ENCODE results near the gene WBP1L.

WBP1L gene

DNA sequence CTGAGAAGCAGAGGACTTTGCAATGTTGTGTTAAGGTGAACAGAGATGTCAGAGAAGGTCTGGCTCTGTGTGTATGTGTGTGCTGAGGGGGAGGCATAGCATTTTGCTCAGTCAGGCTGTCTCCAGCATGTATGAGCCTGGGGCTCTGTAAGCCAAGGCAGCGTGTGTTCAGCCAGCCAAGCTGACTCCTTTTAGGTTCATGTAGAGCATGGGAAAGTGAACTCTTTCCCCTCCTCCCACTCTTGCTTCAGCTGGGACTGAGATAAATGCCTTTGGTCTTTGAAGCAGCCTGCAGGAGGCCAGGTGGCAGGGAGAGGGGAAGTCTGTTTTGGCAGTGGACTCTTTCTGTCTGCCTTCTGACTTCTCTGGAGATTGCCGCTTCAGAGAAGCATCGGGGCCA lies 25.5 kb upstream of the WBP1L start:
- TF ChIP-seq GABPA (IDR thresholded peaks at IDR 0.05; ENCODE audit: low read depth) (no peak), SPI1 (IDR thresholded peaks at IDR 0.05; ENCODE audit: borderline replicate concordance, low read depth) (peak; percentile 82), POLR2AphosphoS5 (IDR thresholded peaks at IDR 0.05; ENCODE audit: low read depth) (peak; percentile 54; the same call in 1 of the 2 replicates)

DNA sequence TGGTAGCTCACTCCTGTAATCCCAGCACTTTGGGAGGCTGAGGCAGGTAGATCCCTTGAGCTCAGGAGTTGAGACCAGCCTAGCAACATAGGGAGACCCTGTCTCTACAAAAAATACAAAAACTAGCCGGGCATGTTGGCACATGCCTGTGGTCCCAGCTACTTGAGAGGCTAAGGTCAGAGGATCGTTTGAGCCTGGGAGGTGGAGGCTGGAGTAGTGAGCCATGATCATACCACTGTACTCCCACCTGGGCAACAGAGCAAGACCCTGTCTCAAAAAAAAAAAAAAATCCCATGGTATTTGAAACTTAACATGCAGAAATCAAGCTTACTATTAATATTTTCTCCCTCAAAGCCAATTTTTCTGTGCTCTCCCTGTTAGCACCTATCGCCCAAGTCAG lies 23.4 kb upstream of the WBP1L start:
- no peaks in the 10 kb centered on the region for H3K27me3 ChIP-seq (ENCODE audit: insufficient read depth, poor library complexity, severe bottlenecking)
- H3K27ac ChIP-seq (replicated peaks) = no peak overlapping the region
- no peak overlapping the region for H3K4me3 ChIP-seq (replicated peaks; ENCODE audit: insufficient read depth, low read length)
- TF ChIP-seq SPI1 (IDR thresholded peaks at IDR 0.05; ENCODE audit: borderline replicate concordance, low read depth) (no peak), POLR2AphosphoS5 (IDR thresholded peaks at IDR 0.05; ENCODE audit: low read depth) (no peak), GABPA (IDR thresholded peaks at IDR 0.05; ENCODE audit: low read depth) (no peak)
- TF ChIP-seq, protein P1, sequence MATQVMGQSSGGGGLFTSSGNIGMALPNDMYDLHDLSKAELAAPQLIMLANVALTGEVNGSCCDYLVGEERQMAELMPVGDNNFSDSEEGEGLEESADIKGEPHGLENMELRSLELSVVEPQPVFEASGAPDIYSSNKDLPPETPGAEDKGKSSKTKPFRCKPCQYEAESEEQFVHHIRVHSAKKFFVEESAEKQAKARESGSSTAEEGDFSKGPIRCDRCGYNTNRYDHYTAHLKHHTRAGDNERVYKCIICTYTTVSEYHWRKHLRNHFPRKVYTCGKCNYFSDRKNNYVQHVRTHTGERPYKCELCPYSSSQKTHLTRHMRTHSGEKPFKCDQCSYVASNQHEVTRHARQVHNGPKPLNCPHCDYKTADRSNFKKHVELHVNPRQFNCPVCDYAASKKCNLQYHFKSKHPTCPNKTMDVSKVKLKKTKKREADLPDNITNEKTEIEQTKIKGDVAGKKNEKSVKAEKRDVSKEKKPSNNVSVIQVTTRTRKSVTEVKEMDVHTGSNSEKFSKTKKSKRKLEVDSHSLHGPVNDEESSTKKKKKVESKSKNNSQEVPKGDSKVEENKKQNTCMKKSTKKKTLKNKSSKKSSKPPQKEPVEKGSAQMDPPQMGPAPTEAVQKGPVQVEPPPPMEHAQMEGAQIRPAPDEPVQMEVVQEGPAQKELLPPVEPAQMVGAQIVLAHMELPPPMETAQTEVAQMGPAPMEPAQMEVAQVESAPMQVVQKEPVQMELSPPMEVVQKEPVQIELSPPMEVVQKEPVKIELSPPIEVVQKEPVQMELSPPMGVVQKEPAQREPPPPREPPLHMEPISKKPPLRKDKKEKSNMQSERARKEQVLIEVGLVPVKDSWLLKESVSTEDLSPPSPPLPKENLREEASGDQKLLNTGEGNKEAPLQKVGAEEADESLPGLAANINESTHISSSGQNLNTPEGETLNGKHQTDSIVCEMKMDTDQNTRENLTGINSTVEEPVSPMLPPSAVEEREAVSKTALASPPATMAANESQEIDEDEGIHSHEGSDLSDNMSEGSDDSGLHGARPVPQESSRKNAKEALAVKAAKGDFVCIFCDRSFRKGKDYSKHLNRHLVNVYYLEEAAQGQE (IDR thresholded peaks at IDR 0.05; ENCODE audit: insufficient replicate concordance, low read depth) = no peak
- TF ChIP-seq, protein P2, sequence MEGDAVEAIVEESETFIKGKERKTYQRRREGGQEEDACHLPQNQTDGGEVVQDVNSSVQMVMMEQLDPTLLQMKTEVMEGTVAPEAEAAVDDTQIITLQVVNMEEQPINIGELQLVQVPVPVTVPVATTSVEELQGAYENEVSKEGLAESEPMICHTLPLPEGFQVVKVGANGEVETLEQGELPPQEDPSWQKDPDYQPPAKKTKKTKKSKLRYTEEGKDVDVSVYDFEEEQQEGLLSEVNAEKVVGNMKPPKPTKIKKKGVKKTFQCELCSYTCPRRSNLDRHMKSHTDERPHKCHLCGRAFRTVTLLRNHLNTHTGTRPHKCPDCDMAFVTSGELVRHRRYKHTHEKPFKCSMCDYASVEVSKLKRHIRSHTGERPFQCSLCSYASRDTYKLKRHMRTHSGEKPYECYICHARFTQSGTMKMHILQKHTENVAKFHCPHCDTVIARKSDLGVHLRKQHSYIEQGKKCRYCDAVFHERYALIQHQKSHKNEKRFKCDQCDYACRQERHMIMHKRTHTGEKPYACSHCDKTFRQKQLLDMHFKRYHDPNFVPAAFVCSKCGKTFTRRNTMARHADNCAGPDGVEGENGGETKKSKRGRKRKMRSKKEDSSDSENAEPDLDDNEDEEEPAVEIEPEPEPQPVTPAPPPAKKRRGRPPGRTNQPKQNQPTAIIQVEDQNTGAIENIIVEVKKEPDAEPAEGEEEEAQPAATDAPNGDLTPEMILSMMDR (IDR thresholded peaks at IDR 0.05; ENCODE audit: insufficient read depth, low read length) = no peak
- DNase-seq (ENCODE audit: low read depth in 1 of 2, low spot score in 1 of 2) = no peak

More for the DNA sequence above, 25.5 kb upstream of the WBP1L start:
- DNase-seq (ENCODE audit: low read depth in 1 of 2, low spot score in 1 of 2) = peak in 1 of 2 experiments; percentile 77
- Histone ChIP-seq H3K4me3 (replicated peaks; ENCODE audit: insufficient read depth, low read length) (no peak overlapping the region), H3K27me3 (ENCODE audit: insufficient read depth, poor library complexity, severe bottlenecking) (no peaks in the 10 kb centered on the region), H3K27ac (replicated peaks) (no peak overlapping the region)

DNA sequence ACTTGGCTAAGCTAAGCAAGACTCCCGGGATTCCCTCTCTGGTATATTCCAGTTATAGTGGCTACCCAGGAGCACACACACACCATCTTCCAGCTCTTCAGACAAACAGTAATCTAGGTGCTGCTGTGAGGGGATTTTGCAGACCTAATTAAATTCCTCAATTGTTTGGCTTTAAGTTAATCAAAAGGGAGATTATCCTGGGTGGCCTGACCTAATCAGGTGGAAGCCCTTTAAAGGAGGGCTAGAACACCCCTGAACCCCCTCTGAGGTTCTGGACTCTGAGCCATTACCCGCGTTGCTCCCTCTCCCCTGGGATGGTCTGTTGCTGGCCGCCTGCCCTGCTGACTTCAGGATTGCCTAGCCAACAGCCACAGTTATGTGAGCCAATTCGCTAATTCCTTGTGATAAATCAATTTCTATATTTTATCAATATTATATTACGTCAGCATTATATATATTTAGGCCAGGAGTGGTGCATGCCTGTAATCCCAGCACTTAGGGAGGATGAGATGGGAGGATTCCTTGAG lies 22.9 kb upstream of the WBP1L start:
- Histone ChIP-seq H3K27me3 (ENCODE audit: insufficient read depth, poor library complexity, severe bottlenecking) (no peaks in the 10 kb centered on the region), H3K27ac (replicated peaks) (no peak overlapping the region), H3K4me3 (replicated peaks; ENCODE audit: insufficient read depth, low read length) (no peak overlapping the region)
- no peak for DNase-seq (ENCODE audit: low read depth in 1 of 2, low spot score in 1 of 2)
- TF ChIP-seq POLR2AphosphoS5 (IDR thresholded peaks at IDR 0.05; ENCODE audit: low read depth) = no peak
- TF ChIP-seq SPI1 (IDR thresholded peaks at IDR 0.05; ENCODE audit: borderline replicate concordance, low read depth) = no peak
- TF ChIP-seq GABPA (IDR thresholded peaks at IDR 0.05; ENCODE audit: low read depth) = no peak
- TF ChIP-seq, protein P1 (IDR thresholded peaks at IDR 0.05; ENCODE audit: insufficient replicate concordance, low read depth) = no peak
- TF ChIP-seq, protein P2 (IDR thresholded peaks at IDR 0.05; ENCODE audit: insufficient read depth, low read length) = no peak

DNA sequence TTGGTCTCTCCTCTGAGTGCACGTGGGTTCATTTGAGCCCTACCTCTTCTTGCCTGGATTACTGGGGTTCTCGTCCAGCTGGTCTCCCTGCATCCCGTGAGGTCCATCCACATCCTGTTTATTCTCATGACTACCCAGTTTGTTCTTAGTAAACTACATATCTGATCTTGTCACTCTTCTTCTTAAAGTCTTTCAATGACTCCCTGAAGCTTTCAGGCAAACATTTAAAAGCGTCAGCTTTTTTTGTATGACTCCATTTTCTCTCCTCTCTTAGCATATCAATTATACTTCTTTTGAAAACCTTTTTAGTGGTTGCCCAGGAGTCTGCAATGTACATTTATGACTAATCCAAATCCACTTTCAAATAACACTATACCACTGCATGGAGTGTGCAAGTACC lies 21.8 kb upstream of the WBP1L start:
- no peak for DNase-seq (ENCODE audit: low read depth in 1 of 2, low spot score in 1 of 2)

More for the DNA sequence above, 21.8 kb upstream of the WBP1L start:
- TF ChIP-seq POLR2AphosphoS5 (IDR thresholded peaks at IDR 0.05; ENCODE audit: low read depth) = no peak
- TF ChIP-seq, protein P2 (IDR thresholded peaks at IDR 0.05; ENCODE audit: insufficient read depth, low read length) = no peak
- Histone ChIP-seq H3K27ac (replicated peaks) (no peak overlapping the region), H3K27me3 (ENCODE audit: insufficient read depth, poor library complexity, severe bottlenecking) (no peaks in the 10 kb centered on the region), H3K4me3 (replicated peaks; ENCODE audit: insufficient read depth, low read length) (no peak overlapping the region)

Data from HL-60 (cell line).